Ovary (tissue), 3 donors: ENCODE results near the gene ABCG5.

Source experiments
- EP300 ChIP-seq: sonication (generic); formaldehyde crosslinking; IDR thresholded peaks from one replicate; pipeline ENCODE4 v1.6.1; 2017; ENCODE audit warnings: antibody characterized with exemption
- TF ChIP-seq, protein P1 (sequence below), 3 donors: fragments of 450-650 bp in 2 of 3; fragments of 200-600 bp in 1 of 3; IDR thresholded peaks; one replicate each; pipeline versions ENCODE4 v1.5.1 to v1.8.0; 2016 to 2022; ENCODE audit warnings: antibody characterized with exemption in 3 of 3, mild to moderate bottlenecking in 1 of 3
- donor health status: DM: no; HTN: no; CAD: no.

DNA sequence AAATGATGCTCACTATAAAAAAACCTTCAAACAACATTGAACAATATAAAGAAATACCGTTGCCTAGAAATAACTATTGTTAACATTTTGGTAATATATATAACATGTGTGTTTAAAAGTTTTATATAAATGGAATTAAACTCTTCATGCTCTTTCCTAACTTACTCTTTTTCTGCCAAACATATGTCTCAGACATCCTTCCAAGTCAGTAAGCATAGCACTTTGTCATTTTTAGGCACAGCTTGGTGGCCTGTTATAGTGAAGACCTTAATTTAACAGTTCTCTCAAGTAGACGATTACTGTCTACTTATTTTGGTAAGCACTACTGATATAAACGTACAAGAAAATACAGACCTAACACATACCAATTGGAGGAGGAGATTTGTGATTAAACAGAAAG lies 23.9 kb downstream of the ABCG5 start:
- TF ChIP-seq EP300 = no peak
- TF ChIP-seq, protein P1, sequence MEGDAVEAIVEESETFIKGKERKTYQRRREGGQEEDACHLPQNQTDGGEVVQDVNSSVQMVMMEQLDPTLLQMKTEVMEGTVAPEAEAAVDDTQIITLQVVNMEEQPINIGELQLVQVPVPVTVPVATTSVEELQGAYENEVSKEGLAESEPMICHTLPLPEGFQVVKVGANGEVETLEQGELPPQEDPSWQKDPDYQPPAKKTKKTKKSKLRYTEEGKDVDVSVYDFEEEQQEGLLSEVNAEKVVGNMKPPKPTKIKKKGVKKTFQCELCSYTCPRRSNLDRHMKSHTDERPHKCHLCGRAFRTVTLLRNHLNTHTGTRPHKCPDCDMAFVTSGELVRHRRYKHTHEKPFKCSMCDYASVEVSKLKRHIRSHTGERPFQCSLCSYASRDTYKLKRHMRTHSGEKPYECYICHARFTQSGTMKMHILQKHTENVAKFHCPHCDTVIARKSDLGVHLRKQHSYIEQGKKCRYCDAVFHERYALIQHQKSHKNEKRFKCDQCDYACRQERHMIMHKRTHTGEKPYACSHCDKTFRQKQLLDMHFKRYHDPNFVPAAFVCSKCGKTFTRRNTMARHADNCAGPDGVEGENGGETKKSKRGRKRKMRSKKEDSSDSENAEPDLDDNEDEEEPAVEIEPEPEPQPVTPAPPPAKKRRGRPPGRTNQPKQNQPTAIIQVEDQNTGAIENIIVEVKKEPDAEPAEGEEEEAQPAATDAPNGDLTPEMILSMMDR (IDR thresholded peaks at IDR 0.05) = no peak
